AG04449 (cell line): ENCODE measurements around the gene PDE10A.

Experiments
- CTCF ChIA-PET: fragments of 350-600 bp; formaldehyde crosslinking; extraction: SDS; loops from one replicate; lab custom pipeline; 2021; ENCODE audit warnings: antibody characterized with exemption; lab: Yijun Ruan, JAX
- POLR2A ChIA-PET: fragments of 400-600, 350-600 bp; formaldehyde crosslinking; extraction: SDS; loops from one replicate; lab custom pipeline; 2020; ENCODE audit warnings: antibody characterized with exemption, inconsistent platforms; lab: Yijun Ruan, JAX
- DNase-seq: peaks from one replicate; pipeline ENCODE4 v3.0.0-alpha.2; 2010; ENCODE audit warnings: low read depth, low spot score
- H3K4me3 ChIP-seq: 2 replicates; pipeline ENCODE4 v1.5.1; 2011; ENCODE audit warnings: low read depth, mild to moderate bottlenecking, control low read depth, low read length
- TF ChIP-seq, protein P1 (sequence below): IDR thresholded peaks from one replicate; pipeline ENCODE4 v1.5.1; 2011; ENCODE audit warnings: mild to moderate bottlenecking, moderate library complexity, low read length, control low read depth, inconsistent platforms; ENCODE audit not compliant: insufficient read depth; ENCODE audit errors: missing control alignments

Gene PDE10A

DNA sequence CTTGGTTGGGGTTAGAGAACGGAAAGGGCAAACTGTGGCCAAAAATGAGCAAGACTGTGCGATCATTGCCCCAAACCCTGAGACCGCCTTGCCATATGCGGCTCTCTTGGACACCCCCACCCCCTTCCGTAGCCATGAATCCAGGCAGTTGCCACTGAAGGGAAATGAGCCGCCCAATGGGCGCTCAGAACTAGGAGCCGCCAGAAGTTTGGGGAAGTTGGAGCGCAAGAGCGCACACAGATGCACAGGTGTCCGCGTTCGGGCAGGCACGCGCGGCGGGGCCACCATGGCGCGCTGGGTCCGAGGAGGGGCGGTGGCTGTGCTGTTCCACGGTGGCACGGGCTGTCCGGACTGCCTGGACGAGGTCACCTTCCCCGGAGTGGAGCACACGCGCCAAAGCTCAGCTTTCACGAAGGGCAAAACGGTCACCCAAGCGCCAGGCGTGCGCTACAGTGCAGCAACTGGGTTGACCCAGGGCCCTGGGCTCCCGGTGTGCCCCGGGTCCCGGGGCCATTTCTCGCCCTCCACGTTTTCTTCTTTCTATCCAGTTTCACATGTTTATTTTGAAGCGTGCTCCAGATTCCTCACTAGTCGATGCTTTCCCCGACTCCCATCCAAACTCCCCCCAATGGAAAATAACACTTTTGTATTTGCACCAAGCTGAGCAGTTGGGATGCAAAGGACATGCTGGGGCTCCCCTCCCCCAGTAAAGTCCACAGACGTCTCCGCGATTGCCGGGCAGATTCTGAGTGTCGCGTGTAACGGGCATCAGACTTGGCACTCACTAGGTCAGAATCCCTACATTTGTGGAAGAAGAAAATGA, 906 bp upstream of the PDE10A start:
- H3K4me3 ChIP-seq = no peak overlapping the region
- CTCF ChIA-PET = no interaction called here
- no peak for DNase-seq
- POLR2A ChIA-PET = no interaction called here
- TF ChIP-seq, protein P1, sequence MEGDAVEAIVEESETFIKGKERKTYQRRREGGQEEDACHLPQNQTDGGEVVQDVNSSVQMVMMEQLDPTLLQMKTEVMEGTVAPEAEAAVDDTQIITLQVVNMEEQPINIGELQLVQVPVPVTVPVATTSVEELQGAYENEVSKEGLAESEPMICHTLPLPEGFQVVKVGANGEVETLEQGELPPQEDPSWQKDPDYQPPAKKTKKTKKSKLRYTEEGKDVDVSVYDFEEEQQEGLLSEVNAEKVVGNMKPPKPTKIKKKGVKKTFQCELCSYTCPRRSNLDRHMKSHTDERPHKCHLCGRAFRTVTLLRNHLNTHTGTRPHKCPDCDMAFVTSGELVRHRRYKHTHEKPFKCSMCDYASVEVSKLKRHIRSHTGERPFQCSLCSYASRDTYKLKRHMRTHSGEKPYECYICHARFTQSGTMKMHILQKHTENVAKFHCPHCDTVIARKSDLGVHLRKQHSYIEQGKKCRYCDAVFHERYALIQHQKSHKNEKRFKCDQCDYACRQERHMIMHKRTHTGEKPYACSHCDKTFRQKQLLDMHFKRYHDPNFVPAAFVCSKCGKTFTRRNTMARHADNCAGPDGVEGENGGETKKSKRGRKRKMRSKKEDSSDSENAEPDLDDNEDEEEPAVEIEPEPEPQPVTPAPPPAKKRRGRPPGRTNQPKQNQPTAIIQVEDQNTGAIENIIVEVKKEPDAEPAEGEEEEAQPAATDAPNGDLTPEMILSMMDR = no peak

DNA sequence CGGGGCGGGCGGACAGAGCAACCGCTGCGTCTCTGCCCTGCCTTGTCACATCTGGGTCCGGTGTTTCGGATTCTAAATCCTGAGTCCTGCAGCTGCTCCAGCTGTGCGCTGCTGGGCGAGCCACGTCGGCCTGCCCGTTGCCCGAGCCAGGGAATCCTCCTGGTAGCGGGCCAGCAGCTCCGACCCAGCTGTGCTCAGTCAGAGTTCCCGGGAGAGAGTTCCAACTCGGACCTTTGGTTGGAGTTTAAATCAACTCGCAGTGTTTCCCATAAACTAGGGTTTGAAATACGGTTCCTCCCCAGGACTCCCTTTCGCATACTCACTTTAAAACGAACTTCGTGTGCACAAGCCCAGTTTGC, 315 bp upstream of the PDE10A start:
- ChIA-PET CTCF (no interaction called here), POLR2A (no interaction called here)
- TF ChIP-seq, protein P1 = no peak
- no peak overlapping the region for H3K4me3 ChIP-seq
- DNase-seq = no peak

DNA sequence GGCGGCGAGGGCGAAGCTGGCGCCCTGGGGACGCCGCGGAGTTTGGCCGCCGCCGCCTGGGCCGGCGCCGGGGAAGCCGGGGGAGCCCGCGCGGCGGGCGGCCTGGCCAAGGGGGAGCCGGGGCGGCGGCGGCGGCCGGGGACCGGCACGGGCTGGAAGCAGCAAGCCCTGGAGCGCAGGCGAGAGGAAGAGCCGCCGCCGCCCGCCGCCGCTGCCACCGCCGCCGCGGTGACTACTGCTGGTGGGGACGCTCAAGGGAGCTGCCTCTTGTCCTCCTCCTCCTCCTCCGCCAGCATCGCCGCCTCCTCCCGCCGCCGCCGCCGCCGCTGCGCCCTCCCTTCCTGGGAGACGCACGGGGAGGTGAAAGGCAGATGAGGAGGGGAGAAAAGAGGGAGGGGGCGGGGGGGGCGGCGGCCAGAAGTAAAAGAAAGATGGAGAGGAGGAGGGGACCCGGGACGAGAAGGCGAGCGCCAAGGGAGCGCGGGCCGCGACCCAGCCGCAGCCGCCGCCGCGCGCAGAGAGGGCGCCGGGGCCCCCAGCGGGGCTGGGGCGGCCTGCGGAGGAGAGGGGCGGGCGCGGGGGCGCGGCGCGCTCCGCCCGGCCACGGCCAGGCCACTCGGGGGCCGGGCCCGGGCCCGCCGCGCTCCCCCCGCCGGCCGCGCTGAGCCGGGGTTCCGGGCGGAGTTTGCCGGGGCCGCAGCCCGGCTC, 846 bp downstream of the PDE10A start:
- ChIA-PET POLR2A (no interaction called here), CTCF (no interaction called here)
- TF ChIP-seq, protein P1 = no peak
- DNase-seq = no peak
- H3K4me3 ChIP-seq = no peak overlapping the region; the same call in 1 of the 2 replicates

DNA sequence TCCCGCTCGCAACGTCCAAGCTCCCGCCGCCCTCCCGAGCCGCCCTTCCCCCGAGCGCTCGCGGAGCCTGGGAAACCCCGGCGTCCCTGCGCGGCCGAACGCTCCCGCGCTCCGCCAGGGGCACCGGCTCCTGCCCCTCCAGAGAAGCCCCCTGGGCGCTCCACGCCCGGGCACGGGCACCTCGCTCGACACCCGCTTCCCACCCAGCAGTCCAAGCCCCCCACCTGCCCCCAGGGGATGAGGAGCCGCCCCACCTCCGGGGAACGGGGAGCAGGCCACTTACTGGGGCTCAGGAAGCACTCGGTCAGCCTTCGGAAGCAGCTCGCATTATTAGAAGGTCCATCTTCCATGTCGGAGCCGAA, 1.4 kb downstream of the PDE10A start:
- DNase-seq = no peak
- ChIA-PET POLR2A (no interaction called here), CTCF (no interaction called here)
- H3K4me3 ChIP-seq = no peak overlapping the region; the same call in 1 of the 2 replicates
- TF ChIP-seq, protein P1 = no peak

DNA sequence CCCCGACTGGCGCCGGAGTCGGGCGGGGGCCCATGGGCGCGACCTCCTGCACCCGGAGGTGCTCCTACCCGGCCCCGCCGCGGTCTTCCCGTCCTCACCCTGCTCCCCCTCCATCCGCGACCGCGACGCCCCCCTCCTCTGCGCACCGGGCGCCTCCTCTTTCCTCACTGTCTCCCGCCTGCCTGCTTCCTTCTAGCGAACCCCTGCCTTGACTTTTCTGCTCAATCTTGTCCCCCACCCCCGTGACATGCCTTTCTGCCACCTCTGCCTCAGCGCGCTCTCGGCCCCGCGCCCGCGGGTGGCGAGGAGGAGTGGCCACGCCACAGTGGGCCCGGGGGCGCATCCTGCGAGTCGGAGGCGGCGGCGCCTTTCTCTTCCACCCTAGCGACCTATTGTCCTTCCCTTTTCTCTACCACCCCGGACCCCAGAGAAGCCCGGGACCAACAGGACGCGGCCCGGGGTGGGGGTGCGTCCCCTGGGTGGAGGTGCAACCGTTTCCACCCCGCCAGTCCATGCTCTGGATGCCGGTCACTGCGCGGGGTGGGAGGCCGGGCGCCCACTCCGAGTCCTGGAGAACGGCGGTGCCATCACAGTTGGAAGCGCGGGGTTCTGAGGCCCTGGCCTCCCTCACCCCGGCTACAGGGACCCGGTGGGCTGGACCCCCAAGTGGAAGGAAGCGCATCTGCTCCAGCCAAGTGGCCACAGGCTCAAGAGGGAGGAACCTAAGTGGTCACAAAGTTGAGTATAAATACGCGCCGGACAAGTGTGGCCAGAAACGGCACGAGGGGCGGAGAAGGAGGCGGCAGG, 2.0 kb downstream of the PDE10A start:
- H3K4me3 ChIP-seq = no peak overlapping the region
- DNase-seq = no peak
- TF ChIP-seq, protein P1 = no peak
- ChIA-PET CTCF (no interaction called here), POLR2A (no interaction called here)
